HFFc6 (cell line): ENCODE data around the gene EDEM2. TPM values are rescaled to one million over a fixed set of nuclear protein-coding genes. Genes with fewer than 3 reads are reported as not detected.
"Not testable (repeated sequence)": the region's sequence is repeated elsewhere in the genome, so short reads cannot be mapped to it uniquely, and the experiment has no call there.

Source experiments
- DNase-seq: peaks from one replicate; pipeline ENCODE4 v3.0.0-alpha.2; 2018
- H3K27ac Mint-ChIP-seq: 2 replicates; pipeline ENCODE4 v1.8.0; 2020; ENCODE audit warnings: mild to moderate bottlenecking, mixed read lengths
- H3K27me3 Mint-ChIP-seq: 2 replicates; pipeline ENCODE4 v1.8.0; 2021; ENCODE audit warnings: mild to moderate bottlenecking, moderate library complexity, mixed read lengths; ENCODE audit not compliant: insufficient read depth
- H3K36me3 Mint-ChIP-seq: 2 replicates; pipeline ENCODE4 v1.8.0; 2021; ENCODE audit warnings: low read depth, mixed read lengths
- H3K4me1 Mint-ChIP-seq: 2 replicates; pipeline ENCODE4 v1.8.0; 2020; ENCODE audit warnings: low read depth, mixed read lengths
- H3K4me3 Mint-ChIP-seq: 2 replicates; pipeline ENCODE4 v1.8.0; 2020; ENCODE audit warnings: mild to moderate bottlenecking, moderate library complexity, mixed read lengths
- H3K9me3 Mint-ChIP-seq: 2 replicates; pipeline ENCODE4 v1.8.0; 2020; ENCODE audit warnings: mild to moderate bottlenecking, mixed read lengths
- CTCF ChIP-seq: fragments of 200-600 bp; sonication (generic); IDR thresholded peaks from 2 replicates; pipeline ENCODE4 v1.5.0; 2021; ENCODE audit warnings: antibody characterized with exemption, mild to moderate bottlenecking
- total RNA-seq, 6 experiments: library from RNA; stranded (reverse); fragmentation: NEBNext Ultra II Directional; extraction: Animal tissue kit (Norgen Biotek cat#: 25700); gene quantifications; 2 replicates in 1 of 6; 3 replicates in 5 of 6; pipeline ENCODE4 v1.2.3, GENCODE V29; 2021

The EDEM2 gene
- total RNA-seq, 6 experiments from 2014 or later = 29.5 to 33.3 (median 32.0) TPM

GRCh38 chr20:35190556-35190955 is 43.4 kb upstream of the EDEM2 start:
- peaks cover 6% of the 10 kb centered on the region for H3K9me3 Mint-ChIP-seq
- no peak overlapping the region for H3K27ac Mint-ChIP-seq

GRCh38 chr20:35189223-35189622 is 42.1 kb upstream of the EDEM2 start:
- peaks cover 13% of the 10 kb centered on the region for H3K4me1 Mint-ChIP-seq
- H3K9me3 Mint-ChIP-seq = not testable (repeated sequence)

More at GRCh38 chr20:35190556-35190955, 43.4 kb upstream of the EDEM2 start:
- DNase-seq = no peak
- Mint-ChIP-seq H3K4me1 (peaks cover 13% of the 10 kb centered on the region), H3K36me3 (peaks cover 12% of the 10 kb centered on the region), H3K27me3 (no peaks in the 10 kb centered on the region; the same call in none of the 2 replicates), H3K4me3 (no peak overlapping the region)
- TF ChIP-seq CTCF = no peak

GRCh38 chr20:35187584-35188190 is 40.6 kb upstream of the EDEM2 start:
- peaks cover 3% of the 10 kb centered on the region for H3K27me3 Mint-ChIP-seq
- peaks cover 5% of the 10 kb centered on the region; the same call in 1 of the 2 replicates for H3K4me1 Mint-ChIP-seq
- no peak for TF ChIP-seq CTCF
- no peak overlapping the region for H3K4me3 Mint-ChIP-seq
- DNase-seq = no peak
- no peak overlapping the region for H3K27ac Mint-ChIP-seq
- H3K9me3 Mint-ChIP-seq = no peaks in the 10 kb centered on the region
- H3K36me3 Mint-ChIP-seq = 0 out of 2 replicates have a peak, but pooled peaks cover 5% of the 10 kb centered on the region

More at GRCh38 chr20:35189223-35189622, 42.1 kb upstream of the EDEM2 start:
- H3K27ac Mint-ChIP-seq, H3K4me3 Mint-ChIP-seq, H3K27me3 Mint-ChIP-seq, DNase-seq, H3K36me3 Mint-ChIP-seq: not testable (repeated sequence)

GRCh38 chr20:35186691-35187289 is 39.7 kb upstream of the EDEM2 start:
- not testable (repeated sequence) for H3K27ac Mint-ChIP-seq, H3K9me3 Mint-ChIP-seq

GRCh38 chr20:35181731-35182130 is 34.6 kb upstream of the EDEM2 start:
- H3K27ac Mint-ChIP-seq = no peak overlapping the region
- H3K36me3 Mint-ChIP-seq = peaks cover 13% of the 10 kb centered on the region
- no peak for TF ChIP-seq CTCF
- H3K27me3 Mint-ChIP-seq = peaks cover 3% of the 10 kb centered on the region
- DNase-seq = peak; percentile 25
- no peaks in the 10 kb centered on the region for H3K9me3 Mint-ChIP-seq
- peaks cover 8% of the 10 kb centered on the region for H3K4me1 Mint-ChIP-seq
- H3K4me3 Mint-ChIP-seq = no peak overlapping the region

More at GRCh38 chr20:35186691-35187289, 39.7 kb upstream of the EDEM2 start:
- not testable (repeated sequence) for H3K4me1 Mint-ChIP-seq, H3K27me3 Mint-ChIP-seq, DNase-seq, H3K36me3 Mint-ChIP-seq, H3K4me3 Mint-ChIP-seq

GRCh38 chr20:35180266-35180665 is 33.1 kb upstream of the EDEM2 start:
- Mint-ChIP-seq H3K27me3 (peaks cover 3% of the 10 kb centered on the region), H3K27ac (no peak overlapping the region), H3K9me3 (no peaks in the 10 kb centered on the region), H3K4me3 (no peak overlapping the region), H3K4me1 (peaks cover 8% of the 10 kb centered on the region), H3K36me3 (peaks cover 14% of the 10 kb centered on the region)
- no peak for TF ChIP-seq CTCF
- DNase-seq = no peak
